H9 (cell line): ENCODE measurements around the gene RASSF9. TPM values are rescaled to one million over a fixed set of nuclear protein-coding genes. Genes with fewer than 3 reads are reported as not detected.
A peak's percentile ranks its signal among the peaks of the same experiment; 100 is the strongest.

Source experiments
- DNase-seq: peaks from one replicate; pipeline ENCODE4 v3.0.0-alpha.2; 2017
- H2AFZ ChIP-seq: one replicate; pipeline ENCODE4 v1.6.1; 2013; ENCODE audit warnings: mild to moderate bottlenecking, low read length, control low read depth, moderate library complexity
- H2AK5ac ChIP-seq: 2 replicates; pipeline ENCODE4 v1.6.1; 2013; ENCODE audit warnings: low read length, control low read depth, mixed read lengths; ENCODE audit not compliant: insufficient read length
- H2BK120ac ChIP-seq: one replicate; pipeline ENCODE4 v1.6.1; 2013; ENCODE audit warnings: low read depth, mild to moderate bottlenecking, low read length, control low read depth, inconsistent platforms; ENCODE audit not compliant: poor library complexity, severe bottlenecking
- H2BK12ac ChIP-seq: 2 replicates; pipeline ENCODE4 v1.6.1; 2013; ENCODE audit warnings: low read length, control low read depth, mixed read lengths, low read depth; ENCODE audit not compliant: insufficient read length
- H2BK15ac ChIP-seq: 2 replicates; pipeline ENCODE4 v1.6.1; 2013; ENCODE audit warnings: low read depth, low read length, control low read depth
- H2BK20ac ChIP-seq: one replicate; pipeline ENCODE4 v1.6.1; 2013; ENCODE audit warnings: low read depth, mild to moderate bottlenecking, low read length, control low read depth, inconsistent platforms; ENCODE audit not compliant: poor library complexity, severe bottlenecking
- H2BK5ac ChIP-seq: 2 replicates; pipeline ENCODE4 v1.6.1; 2013; ENCODE audit warnings: low read length, control low read depth, mixed read lengths; ENCODE audit not compliant: insufficient read length
- H3K14ac ChIP-seq: 2 replicates; pipeline ENCODE4 v1.6.1; 2013; ENCODE audit warnings: low read length, control low read depth; ENCODE audit not compliant: insufficient read depth
- H3K18ac ChIP-seq: 2 replicates; pipeline ENCODE4 v1.6.1; 2013; ENCODE audit warnings: low read depth, mild to moderate bottlenecking, mixed read lengths, low read length, control low read depth; ENCODE audit not compliant: insufficient read length
- H3K23ac ChIP-seq: 2 replicates; pipeline ENCODE4 v1.6.1; 2013; ENCODE audit warnings: low read length, control low read depth, mixed read lengths, low read depth; ENCODE audit not compliant: insufficient read length
- H3K23me2 ChIP-seq: 2 replicates; pipeline ENCODE4 v1.6.1; 2013; ENCODE audit warnings: low read depth, mild to moderate bottlenecking, mixed read lengths, low read length, control low read depth; ENCODE audit not compliant: insufficient read length, poor library complexity, severe bottlenecking
- H3K27ac ChIP-seq: 2 replicates; pipeline ENCODE4 v1.5.1; 2013; ENCODE audit warnings: low read length, control low read depth, mixed read lengths, low read depth; ENCODE audit not compliant: insufficient read length
- H3K27me3 ChIP-seq: 2 replicates; pipeline ENCODE4 v1.6.1; 2013; ENCODE audit warnings: low read length, control low read depth, inconsistent platforms; ENCODE audit not compliant: insufficient read depth
- H3K4ac ChIP-seq: 2 replicates; pipeline ENCODE4 v1.6.1; 2013; ENCODE audit warnings: low read depth, mild to moderate bottlenecking, control low read depth, inconsistent platforms, low read length, moderate library complexity
- H3K4me1 ChIP-seq: 2 replicates; pipeline ENCODE4 v1.6.1; 2013; ENCODE audit warnings: low read length, control low read depth, inconsistent platforms; ENCODE audit not compliant: insufficient read depth
- H3K4me2 ChIP-seq: 2 replicates; pipeline ENCODE4 v1.6.1; 2013; ENCODE audit warnings: low read length, control low read depth, mixed read lengths; ENCODE audit not compliant: insufficient read length, insufficient read depth
- H3K56ac ChIP-seq: 2 replicates; pipeline ENCODE4 v1.6.1; 2013; ENCODE audit warnings: low read depth, mild to moderate bottlenecking, mixed read lengths, low read length, control low read depth; ENCODE audit not compliant: insufficient read length
- H3K79me1 ChIP-seq: 2 replicates; pipeline ENCODE4 v1.6.1; 2013; ENCODE audit warnings: low read depth, mild to moderate bottlenecking, moderate library complexity, low read length, control low read depth, inconsistent platforms; ENCODE audit not compliant: insufficient read depth, poor library complexity, severe bottlenecking
- H3K79me2 ChIP-seq: 2 replicates; pipeline ENCODE4 v1.6.1; 2013; ENCODE audit warnings: low read length, control low read depth, inconsistent platforms; ENCODE audit not compliant: insufficient read depth
- H3K9ac ChIP-seq: 2 replicates; pipeline ENCODE4 v1.6.1; 2013; ENCODE audit warnings: low read length, control low read depth, mixed read lengths; ENCODE audit not compliant: insufficient read length; ENCODE audit errors: extremely low read depth
- H3K9me3 ChIP-seq: one replicate; pipeline ENCODE4 v1.6.1; 2013; ENCODE audit warnings: low read depth, low read length, inconsistent platforms; ENCODE audit not compliant: control insufficient read depth
- H3T11ph ChIP-seq: one replicate; pipeline ENCODE4 v1.6.1; 2013; ENCODE audit warnings: mild to moderate bottlenecking, low read length, control low read depth, inconsistent platforms
- H4K20me1 ChIP-seq: one replicate; pipeline ENCODE4 v1.6.1; 2013; ENCODE audit not compliant: control insufficient read depth, insufficient read length, insufficient read depth
- H4K5ac ChIP-seq: 2 replicates; pipeline ENCODE4 v1.6.1; 2013; ENCODE audit warnings: low read depth, mild to moderate bottlenecking, mixed read lengths, low read length, control low read depth; ENCODE audit not compliant: insufficient read length
- H4K8ac ChIP-seq: replicated peaks from 2 replicates; pipeline ENCODE4 v1.6.1; 2013; ENCODE audit warnings: low read length, control low read depth, mixed read lengths, low read depth; ENCODE audit not compliant: insufficient read length
- H4K91ac ChIP-seq: 2 replicates; pipeline ENCODE4 v1.6.1; 2013; ENCODE audit warnings: low read depth, mild to moderate bottlenecking, moderate library complexity, mixed read lengths, low read length, control low read depth; ENCODE audit not compliant: insufficient read length
- H3K27ac Mint-ChIP-seq, 3 experiments: 2 replicates in 2 of 3; 3 replicates in 1 of 3; pipeline ENCODE4 v1.8.0; 2020 to 2021; ENCODE audit warnings: mixed read lengths in 3 of 3, mild to moderate bottlenecking in 1 of 3, moderate library complexity in 1 of 3
- H3K27me3 Mint-ChIP-seq: 2 replicates; pipeline ENCODE4 v1.8.0; 2021; ENCODE audit warnings: low read depth, mild to moderate bottlenecking, moderate library complexity, mixed read lengths
- H3K36me3 Mint-ChIP-seq, 3 experiments: 2 replicates in 2 of 3; 3 replicates in 1 of 3; pipeline ENCODE4 v1.8.0; 2020 to 2021; ENCODE audit warnings: low read depth in 3 of 3, mixed read lengths in 3 of 3; ENCODE audit not compliant: insufficient read depth in 1 of 3
- H3K4me1 Mint-ChIP-seq, 2 experiments: 2 replicates each; pipeline ENCODE4 v1.8.0; 2020; ENCODE audit warnings: mixed read lengths in 2 of 2
- H3K4me3 Mint-ChIP-seq, 2 experiments: 2 replicates in 1 of 2; 3 replicates in 1 of 2; pipeline ENCODE4 v1.8.0; 2020 to 2021; ENCODE audit warnings: mild to moderate bottlenecking in 2 of 2, mixed read lengths in 2 of 2, moderate library complexity in 1 of 2
- H3K9me3 Mint-ChIP-seq, 2 experiments: 2 replicates in 1 of 2; 3 replicates in 1 of 2; pipeline ENCODE4 v1.8.0; 2020; ENCODE audit warnings: mild to moderate bottlenecking in 2 of 2, mixed read lengths in 2 of 2, moderate library complexity in 1 of 2
- CTCF ChIP-seq: fragments of 200-600 bp; sonication (generic); conservative IDR thresholded peaks from 3 replicates; pipeline ENCODE4 v1.8.0; 2021; ENCODE audit warnings: antibody characterized with exemption, mild to moderate bottlenecking
- WGBS: extraction: QIAGEN DNeasy Blood & Tissue Kit; methylation state at CpG from one replicate; pipeline ENCODE4 v1.1.7; 2013; ENCODE audit warnings: missing lambda C conversion rate, low lambda C conversion rate, mixed read lengths; ENCODE audit not compliant: insufficient read length; ENCODE audit errors: extremely low coverage; 5-methylcytosine and 5-hydroxymethylcytosine counted together
- total RNA-seq: library from RNA; stranded (reverse); gene quantifications from 2 replicates; pipeline ENCODE4 v1.2.1, GENCODE V29; 2021

Gene RASSF9
- total RNA-seq, 1 experiment from 2014 or later = 0.04 TPM

GRCh38 chr12:85843606-85844310, 7.5 kb upstream of the RASSF9 start:
- H3K4me1 ChIP-seq = peaks cover 3% of the 10 kb centered on the region; the same call in 1 of the 2 replicates
- no peak overlapping the region for H3K18ac ChIP-seq
- Mint-ChIP-seq H3K27ac (0 out of 7 replicates have a peak overlapping the region, but pooled peaks of 1 of the 3 experiments have one; percentile 52), H3K4me3 (no peak overlapping the region; a peak in 1 of 5 replicates), H3K9me3 (no peaks in the 10 kb centered on the region), H3K4me1 (peaks cover 13 to 20% of the 10 kb centered on the region in 2 experiments), H3K36me3 (no peaks in the 10 kb centered on the region), H3K27me3 (no peaks in the 10 kb centered on the region)
- H3K79me1 ChIP-seq = no peaks in the 10 kb centered on the region
- H3K27me3 ChIP-seq = no peaks in the 10 kb centered on the region
- H2AK5ac ChIP-seq = no peak overlapping the region
- TF ChIP-seq CTCF = no peak
- no peak overlapping the region for H2BK12ac ChIP-seq
- no peak overlapping the region for H2BK5ac ChIP-seq
- H4K5ac ChIP-seq = no peak overlapping the region
- H3K14ac ChIP-seq = no peak overlapping the region
- H4K91ac ChIP-seq = no peak overlapping the region
- no peak overlapping the region for H2AFZ ChIP-seq
- no peaks in the 10 kb centered on the region for H3K79me2 ChIP-seq
- H2BK120ac ChIP-seq = no peak overlapping the region
- H3K9me3 ChIP-seq = no peaks in the 10 kb centered on the region
- H2BK15ac ChIP-seq = no peak overlapping the region
- WGBS = no CpG with 5 or more reads among the region's 17 CpGs
- H2BK20ac ChIP-seq = no peak overlapping the region
- no peak overlapping the region for H3K4ac ChIP-seq
- no peak overlapping the region for H3K9ac ChIP-seq
- H3K4me2 ChIP-seq = no peak overlapping the region
- no peak overlapping the region for H3T11ph ChIP-seq
- no peak overlapping the region for H4K8ac ChIP-seq
- H3K27ac ChIP-seq = no peak overlapping the region
- DNase-seq = no peak
- no peaks in the 10 kb centered on the region for H3K23me2 ChIP-seq
- no peak overlapping the region for H3K56ac ChIP-seq
- no peaks in the 10 kb centered on the region for H4K20me1 ChIP-seq
- no peak overlapping the region for H3K23ac ChIP-seq
